ENCODE measurements around the gene TSPAN17. TPM values are rescaled to one million over a fixed set of nuclear protein-coding genes. Genes with fewer than 3 reads are reported as not detected.
A peak's percentile ranks its signal among the peaks of the same experiment; 100 is the strongest.
"Not testable (repeated sequence)": the region's sequence is repeated elsewhere in the genome, so short reads cannot be mapped to it uniquely, and the experiment has no call there.

The TSPAN17 gene, protein sequence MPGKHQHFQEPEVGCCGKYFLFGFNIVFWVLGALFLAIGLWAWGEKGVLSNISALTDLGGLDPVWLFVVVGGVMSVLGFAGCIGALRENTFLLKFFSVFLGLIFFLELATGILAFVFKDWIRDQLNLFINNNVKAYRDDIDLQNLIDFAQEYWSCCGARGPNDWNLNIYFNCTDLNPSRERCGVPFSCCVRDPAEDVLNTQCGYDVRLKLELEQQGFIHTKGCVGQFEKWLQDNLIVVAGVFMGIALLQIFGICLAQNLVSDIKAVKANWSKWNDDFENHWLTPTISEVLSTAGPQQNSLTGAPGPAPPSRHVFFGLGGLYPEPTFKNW
- 50.4 and 65.8 TPM in 2 replicates for polyA plus RNA-seq (2011; rRNA removed)
- polyA minus RNA-seq (2011; rRNA and poly(A)+ RNA removed), result 39.4 and 58.2 TPM in 2 replicates

DNA sequence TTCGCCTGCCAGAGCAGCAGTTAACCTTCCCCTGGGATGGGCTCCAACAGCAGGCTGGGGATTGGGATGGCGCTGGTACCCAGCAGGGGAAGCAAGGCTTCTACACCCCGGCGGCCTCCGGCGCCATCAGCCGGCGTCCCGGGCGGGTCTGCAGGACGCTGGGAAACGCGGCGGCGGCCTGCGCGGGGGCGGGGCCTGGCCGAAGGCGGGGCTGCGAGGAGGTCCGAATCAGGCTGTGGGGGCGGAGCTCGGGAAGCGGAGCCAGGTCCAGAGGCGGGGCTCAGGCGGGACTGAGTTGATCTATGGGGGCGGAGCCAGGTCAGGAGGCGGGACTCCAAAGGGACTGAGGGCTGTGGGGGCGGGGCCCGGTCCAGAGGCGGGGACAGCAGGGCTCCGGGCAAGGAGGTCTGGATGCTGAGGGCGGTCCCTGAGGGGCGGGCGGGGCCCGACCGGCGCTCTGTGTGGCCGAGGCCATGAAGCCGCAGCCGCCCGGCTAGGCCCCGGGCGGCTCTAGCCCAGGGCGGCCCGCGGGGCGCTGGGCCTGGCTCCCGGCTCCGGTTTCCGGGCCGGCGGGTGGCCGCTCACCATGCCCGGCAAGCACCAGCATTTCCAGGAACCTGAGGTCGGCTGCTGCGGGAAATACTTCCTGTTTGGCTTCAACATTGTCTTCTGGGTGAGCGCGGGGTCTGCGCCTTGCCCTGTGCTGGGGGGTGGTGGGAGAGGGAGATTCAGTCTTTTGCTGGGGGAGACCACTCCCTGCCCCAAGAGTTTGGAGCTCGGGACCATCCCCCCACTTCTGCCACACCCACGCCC, at the start of gene TSPAN17:
Gene TSPAN17, plus strand, starts transcription at position 455 of the 813 bp plus-strand sequence. Its CDS starts 132 bp downstream, at position 587.
- H3K36me3 ChIP-seq (ENCODE audit: control insufficient read depth, insufficient read depth, low read length), result no peaks in the 10 kb centered on the region
- ChIA-PET CTCF (interaction anchor here (0.6 to 7.4 kb wide), 8 partner anchors 9 to 240 kb away, joined by 3 to 68 read pairs (median 4); partner anchors contain the start of genes EIF4E1B and SNCB), POLR2A (interaction anchor here (1.0 kb wide), 1 partner anchor 13 kb away, joined by 3 read pairs; no protein-coding TSS in a partner anchor)
- H3K27me3 ChIP-seq (ENCODE audit: control insufficient read depth, insufficient read depth, low read length), result no peaks in the 10 kb centered on the region
- DNase-seq (ENCODE audit: low read depth), result peak; percentile 93
- TF ChIP-seq, protein P1, sequence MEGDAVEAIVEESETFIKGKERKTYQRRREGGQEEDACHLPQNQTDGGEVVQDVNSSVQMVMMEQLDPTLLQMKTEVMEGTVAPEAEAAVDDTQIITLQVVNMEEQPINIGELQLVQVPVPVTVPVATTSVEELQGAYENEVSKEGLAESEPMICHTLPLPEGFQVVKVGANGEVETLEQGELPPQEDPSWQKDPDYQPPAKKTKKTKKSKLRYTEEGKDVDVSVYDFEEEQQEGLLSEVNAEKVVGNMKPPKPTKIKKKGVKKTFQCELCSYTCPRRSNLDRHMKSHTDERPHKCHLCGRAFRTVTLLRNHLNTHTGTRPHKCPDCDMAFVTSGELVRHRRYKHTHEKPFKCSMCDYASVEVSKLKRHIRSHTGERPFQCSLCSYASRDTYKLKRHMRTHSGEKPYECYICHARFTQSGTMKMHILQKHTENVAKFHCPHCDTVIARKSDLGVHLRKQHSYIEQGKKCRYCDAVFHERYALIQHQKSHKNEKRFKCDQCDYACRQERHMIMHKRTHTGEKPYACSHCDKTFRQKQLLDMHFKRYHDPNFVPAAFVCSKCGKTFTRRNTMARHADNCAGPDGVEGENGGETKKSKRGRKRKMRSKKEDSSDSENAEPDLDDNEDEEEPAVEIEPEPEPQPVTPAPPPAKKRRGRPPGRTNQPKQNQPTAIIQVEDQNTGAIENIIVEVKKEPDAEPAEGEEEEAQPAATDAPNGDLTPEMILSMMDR (IDR thresholded peaks at IDR 0.05; ENCODE audit: insufficient read depth, low read depth, low read length), result peak; percentile 33
- peak within 1 kb of the TSS; percentile 68 for H3K4me3 ChIP-seq (ENCODE audit: low read depth, low read length)

DNA sequence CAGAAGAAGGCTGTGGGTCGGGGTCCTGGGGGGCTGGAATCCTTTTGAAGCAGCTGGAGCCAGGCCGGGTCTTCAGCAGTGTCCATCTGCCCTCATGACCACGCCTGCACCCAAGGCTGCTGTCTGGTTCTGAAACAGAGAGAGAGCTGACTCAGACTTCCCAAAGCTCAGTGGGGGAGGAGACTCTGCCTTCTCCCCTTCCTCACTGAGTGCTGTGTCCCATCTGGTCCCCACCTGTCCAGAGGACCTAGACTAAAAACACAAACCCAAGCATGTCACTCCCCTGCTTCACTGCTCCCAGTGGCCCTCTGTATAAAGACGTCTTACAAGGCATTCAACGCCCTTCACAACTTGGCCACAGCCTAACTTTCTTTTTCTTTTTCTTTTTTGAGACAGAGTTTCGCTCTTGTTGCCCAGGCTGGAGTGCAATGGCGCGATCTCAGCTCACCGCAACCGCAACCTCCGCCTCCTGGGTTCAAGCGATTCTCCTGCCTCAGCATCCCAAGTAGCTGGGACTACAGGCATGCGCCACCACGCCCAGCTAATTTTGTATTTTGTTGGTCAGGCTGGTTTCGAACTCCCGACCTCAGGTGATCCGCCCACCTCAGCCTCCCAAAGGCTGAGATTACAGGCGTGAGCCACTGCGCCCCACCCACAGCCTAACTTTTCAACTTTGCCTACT, 47.4 kb upstream of the TSPAN17 start:
- POLR2A ChIA-PET; CTCF ChIA-PET; H3K4me3 ChIP-seq (ENCODE audit: low read depth, low read length); DNase-seq (ENCODE audit: low read depth); H3K27me3 ChIP-seq (ENCODE audit: control insufficient read depth, insufficient read depth, low read length); H3K36me3 ChIP-seq (ENCODE audit: control insufficient read depth, insufficient read depth, low read length): not testable (repeated sequence)

DNA sequence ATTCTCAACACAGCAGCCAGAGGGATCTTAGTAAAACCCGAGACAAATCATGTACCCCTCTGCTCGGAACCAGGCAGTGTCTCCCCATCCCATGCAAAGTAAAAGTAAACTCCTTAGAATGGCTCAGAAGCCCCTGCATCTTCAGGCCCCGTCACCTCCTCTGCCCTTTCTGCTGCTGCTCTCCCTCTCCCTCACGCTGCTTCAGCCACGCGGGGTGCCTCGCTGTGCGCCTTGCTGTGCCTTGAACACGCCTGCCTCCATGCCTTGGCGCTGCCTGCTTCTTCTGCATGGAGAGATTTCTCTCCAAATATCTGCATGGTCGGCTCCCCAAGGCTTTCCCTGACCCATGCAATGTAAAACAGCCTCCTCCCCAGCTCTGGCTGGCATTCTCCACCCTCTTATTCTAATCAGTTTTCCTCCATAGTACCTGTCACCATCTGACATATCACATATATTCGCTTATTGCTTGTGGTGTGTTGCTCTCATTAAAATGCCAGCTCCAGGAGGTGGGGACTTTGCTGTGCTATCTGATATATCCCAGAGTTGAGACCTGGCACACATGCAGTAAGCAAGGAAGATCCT, 45.3 kb upstream of the TSPAN17 start:
- H3K4me3 ChIP-seq (ENCODE audit: low read depth, low read length), result no peak overlapping the region
- DNase-seq (ENCODE audit: low read depth), result no peak
- no peaks in the 10 kb centered on the region for H3K27me3 ChIP-seq (ENCODE audit: control insufficient read depth, insufficient read depth, low read length)
- TF ChIP-seq, protein P1 (IDR thresholded peaks at IDR 0.05; ENCODE audit: insufficient read depth, low read depth, low read length), result no peak
- ChIA-PET POLR2A (no interaction called here), CTCF (interaction anchor here (0.9 to 1.3 kb wide), 3 partner anchors 32 to 154 kb away, joined by 3 to 4 read pairs (median 3); no protein-coding TSS in a partner anchor)
- no peaks in the 10 kb centered on the region for H3K36me3 ChIP-seq (ENCODE audit: control insufficient read depth, insufficient read depth, low read length)

DNA sequence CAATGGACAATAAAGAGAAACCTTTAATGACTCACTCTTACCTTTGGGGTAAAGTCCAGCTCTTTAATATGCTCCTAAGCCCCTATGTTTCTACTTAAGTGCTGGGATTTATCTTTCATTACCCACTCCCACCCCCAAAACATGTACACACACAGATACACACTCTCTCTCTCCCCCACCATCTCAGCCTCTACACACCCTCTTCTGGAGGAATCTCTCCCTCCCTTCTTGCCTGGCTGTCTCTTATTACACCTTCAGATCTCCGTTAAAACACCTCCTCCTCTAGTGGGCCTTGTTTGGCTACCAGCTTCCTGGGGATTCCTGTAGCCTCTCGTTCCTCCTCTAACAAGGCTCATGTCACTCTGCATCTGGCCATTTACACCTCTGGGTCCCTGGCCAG, 44.2 kb upstream of the TSPAN17 start:
- TF ChIP-seq, protein P1 (IDR thresholded peaks at IDR 0.05; ENCODE audit: insufficient read depth, low read depth, low read length), result no peak
- DNase-seq (ENCODE audit: low read depth), result no peak
- ChIA-PET CTCF (interaction anchor here (0.7 to 1.3 kb wide), 2 partner anchors 30 to 54 kb away, joined by 3 read pairs; no protein-coding TSS in a partner anchor), POLR2A (no interaction called here)
- no peaks in the 10 kb centered on the region for H3K27me3 ChIP-seq (ENCODE audit: control insufficient read depth, insufficient read depth, low read length)
- H3K4me3 ChIP-seq (ENCODE audit: low read depth, low read length), result no peak overlapping the region
- no peaks in the 10 kb centered on the region for H3K36me3 ChIP-seq (ENCODE audit: control insufficient read depth, insufficient read depth, low read length)

DNA sequence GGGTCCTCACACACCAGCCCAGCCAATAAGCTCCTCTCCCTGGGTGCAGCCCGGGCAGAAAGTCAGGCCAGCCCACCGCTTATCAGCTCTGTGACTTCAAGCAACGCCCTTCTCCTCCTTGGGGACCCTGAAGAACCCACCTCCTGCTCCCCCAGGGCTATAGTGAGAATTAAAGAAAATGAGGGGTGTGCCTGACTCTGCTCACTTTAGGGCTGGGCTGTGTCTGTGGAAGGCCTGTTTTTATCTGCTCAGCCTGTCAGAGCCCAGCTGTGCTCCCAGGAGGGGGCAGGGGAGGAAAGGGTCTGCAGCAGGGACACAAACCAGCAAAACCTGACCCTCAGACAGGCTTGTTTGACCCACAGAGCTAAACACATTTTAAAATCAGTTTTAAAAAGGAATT, 41.3 kb upstream of the TSPAN17 start:
- Histone ChIP-seq H3K36me3 (ENCODE audit: control insufficient read depth, insufficient read depth, low read length) (no peaks in the 10 kb centered on the region), H3K27me3 (ENCODE audit: control insufficient read depth, insufficient read depth, low read length) (no peaks in the 10 kb centered on the region), H3K4me3 (ENCODE audit: low read depth, low read length) (no peak overlapping the region)
- DNase-seq (ENCODE audit: low read depth), result no peak
- TF ChIP-seq, protein P1 (IDR thresholded peaks at IDR 0.05; ENCODE audit: insufficient read depth, low read depth, low read length), result no peak
- ChIA-PET POLR2A (no interaction called here), CTCF (interaction anchor here (0.6 kb wide), 1 partner anchor 34 kb away, joined by 3 read pairs; no protein-coding TSS in a partner anchor)
